Fibroblast of lung (primary cell): ENCODE measurements around the gene ECHS1. TPM values are rescaled to one million over a fixed set of nuclear protein-coding genes. Genes with fewer than 3 reads are reported as not detected.
A peak's percentile ranks its signal among the peaks of the same experiment; 100 is the strongest.
"Not testable (repeated sequence)": the region's sequence is repeated elsewhere in the genome, so short reads cannot be mapped to it uniquely, and the experiment has no call there.

Experiments
- DNase-seq, 2 donors: peaks; one replicate each; pipeline versions ENCODE4 v3.0.0 to v3.0.0-alpha.2; 2010; ENCODE audit warnings: low read depth in 2 of 2
- H2AFZ ChIP-seq: 2 replicates; pipeline ENCODE4 v1.5.1; 2012; ENCODE audit warnings: low read length, control low read depth, inconsistent platforms
- H3K27ac ChIP-seq: 2 replicates; pipeline ENCODE4 v1.5.1; 2011; ENCODE audit warnings: low read length, control low read depth; ENCODE audit not compliant: insufficient read depth
- H3K27me3 ChIP-seq: 2 replicates; pipeline ENCODE4 v1.5.1; 2011; ENCODE audit warnings: mild to moderate bottlenecking, low read length; ENCODE audit not compliant: control insufficient read depth, insufficient read depth
- H3K36me3 ChIP-seq: 2 replicates; pipeline ENCODE4 v1.5.1; 2011; ENCODE audit warnings: low read length; ENCODE audit not compliant: control insufficient read depth, insufficient read depth
- H3K4me1 ChIP-seq: 2 replicates; pipeline ENCODE4 v1.5.1; 2011; ENCODE audit warnings: low read length; ENCODE audit not compliant: control insufficient read depth, insufficient read depth; ENCODE audit errors: extremely low read depth
- H3K4me2 ChIP-seq: 2 replicates; pipeline ENCODE4 v1.5.1; 2011; ENCODE audit warnings: low read length, control low read depth; ENCODE audit not compliant: insufficient read depth; ENCODE audit errors: extremely low read depth
- H3K4me3 ChIP-seq, 4 experiments: fragments of 200-600 bp in 1 of 4; sonication (generic) in 1 of 4; replicated peaks in 1 of 4; 2 replicates each; pipeline ENCODE4 v1.5.1; 2011 to 2016; ENCODE audit warnings: low read length in 4 of 4, low read depth in 3 of 4, mild to moderate bottlenecking in 3 of 4, control low read depth in 2 of 4, inconsistent platforms in 1 of 4, mixed read lengths in 1 of 4; ENCODE audit not compliant: insufficient read depth in 1 of 4; ENCODE audit errors: control extremely low read depth in 1 of 4
- H3K79me2 ChIP-seq: 2 replicates; pipeline ENCODE4 v1.5.1; 2012; ENCODE audit warnings: mild to moderate bottlenecking, low read length, inconsistent platforms; ENCODE audit not compliant: control insufficient read depth, insufficient read depth
- H3K9ac ChIP-seq: 2 replicates; pipeline ENCODE4 v1.5.1; 2011; ENCODE audit warnings: mild to moderate bottlenecking, low read length, control low read depth; ENCODE audit not compliant: insufficient read depth
- H3K9me3 ChIP-seq: 2 replicates; pipeline ENCODE4 v1.5.1; 2012; ENCODE audit warnings: low read depth, low read length; ENCODE audit not compliant: control insufficient read depth, insufficient read depth
- H4K20me1 ChIP-seq: 2 replicates; pipeline ENCODE4 v1.5.1; 2011; ENCODE audit warnings: low read length; ENCODE audit not compliant: control insufficient read depth, insufficient read depth; ENCODE audit errors: extremely low read depth
- CTCF ChIP-seq, 2 donors: IDR thresholded peaks in 1 of 2; conservative IDR thresholded peaks in 1 of 2; 1 replicate in 1 of 2; 2 replicates in 1 of 2; pipeline ENCODE4 v1.5.1; 2011 to 2012; ENCODE audit warnings: low read length in 2 of 2, control low read depth in 1 of 2, inconsistent platforms in 1 of 2, low read depth in 1 of 2, mild to moderate bottlenecking in 1 of 2
- EZH2 ChIP-seq: IDR thresholded peaks from 2 replicates; pipeline ENCODE4 v1.5.1; 2012; ENCODE audit warnings: low read length, control low read depth, mild to moderate bottlenecking; ENCODE audit errors: missing control alignments
- polyA plus RNA-seq, 2 donors: library from polyadenylated mRNA; depleted of rRNA in 1 of 2; stranded (reverse) in 1 of 2; unstranded in 1 of 2; fragments of >200 nt; gene quantifications; 2 replicates each; pipeline ENCODE4 v1.2.1, GENCODE V29; 2011 to 2012; ENCODE audit warnings: missing spikeins in 1 of 2
- total RNA-seq: library from RNA; depleted of rRNA; stranded (reverse); fragments of >200 nt; gene quantifications from 2 replicates; pipeline ENCODE4 v1.2.1, GENCODE V29; 2014

Gene ECHS1
- total and polyA plus RNA-seq, 2 donors (not counting 1 experiment from before 2014, with no cell fraction given): 63.9 to 71.9 TPM

GRCh38 chr10:133324857-133325260 lies 48.3 kb downstream of the ECHS1 start:
- no peak for DNase-seq
- Histone ChIP-seq H3K9me3 (no peaks in the 10 kb centered on the region), H4K20me1 (no peaks in the 10 kb centered on the region), H3K36me3 (no peaks in the 10 kb centered on the region), H3K9ac (no peak overlapping the region), H3K27me3 (peaks cover 13% of the 10 kb centered on the region), H3K4me2 (peak overlapping the region; percentile 51), H3K4me1 (peaks cover 9% of the 10 kb centered on the region), H3K4me3 (peak overlapping the region in 1 of 4 experiments; percentile 50), H3K79me2 (no peaks in the 10 kb centered on the region), H3K27ac (no peak overlapping the region), H2AFZ (no peak overlapping the region)
- TF ChIP-seq CTCF (conservative IDR thresholded peaks at IDR 0.05 in 1 of 2, IDR thresholded peaks at IDR 0.05 in 1 of 2; ENCODE audit: low read depth in 1 of 2, low read length in 2 of 2) (no peak), EZH2 (no peak)

GRCh38 chr10:133324198-133324792 lies 48.9 kb downstream of the ECHS1 start:
- no peaks in the 10 kb centered on the region for H4K20me1 ChIP-seq
- H3K4me1 ChIP-seq: peaks cover 7% of the 10 kb centered on the region
- H3K36me3 ChIP-seq: no peaks in the 10 kb centered on the region
- no peak overlapping the region for H3K27ac ChIP-seq
- no peaks in the 10 kb centered on the region for H3K79me2 ChIP-seq
- H3K27me3 ChIP-seq: peaks cover 13% of the 10 kb centered on the region
- peak overlapping the region in 2 of 4 experiments; percentile 6 to 20 for H3K4me3 ChIP-seq
- H3K9me3 ChIP-seq: no peaks in the 10 kb centered on the region
- no peak overlapping the region for H3K9ac ChIP-seq
- peak overlapping the region; percentile 13 for H3K4me2 ChIP-seq
- no peak overlapping the region for H2AFZ ChIP-seq
- TF ChIP-seq CTCF (conservative IDR thresholded peaks at IDR 0.05 in 1 of 2, IDR thresholded peaks at IDR 0.05 in 1 of 2; ENCODE audit: low read depth in 1 of 2, low read length in 2 of 2): no peak
- no peak for TF ChIP-seq EZH2
- DNase-seq: peak; percentile 58 to 82

- not testable (repeated sequence) for H3K9ac ChIP-seq, H3K9me3 ChIP-seq, H3K4me2 ChIP-seq, DNase-seq, H3K4me3 ChIP-seq, H4K20me1 ChIP-seq, H3K79me2 ChIP-seq, H2AFZ ChIP-seq, H3K27ac ChIP-seq, H3K36me3 ChIP-seq, H3K4me1 ChIP-seq
- peaks cover 13% of the 10 kb centered on the region for H3K27me3 ChIP-seq
Measured at GRCh38 chr10:133322064-133322709, 51.0 kb downstream of the ECHS1 start.

GRCh38 chr10:133320852-133321422 lies 52.2 kb downstream of the ECHS1 start:
- H3K27ac ChIP-seq, H3K79me2 ChIP-seq, H3K9me3 ChIP-seq, H2AFZ ChIP-seq, H3K4me2 ChIP-seq, H3K4me1 ChIP-seq, H3K4me3 ChIP-seq, H3K27me3 ChIP-seq, H4K20me1 ChIP-seq, H3K36me3 ChIP-seq, H3K9ac ChIP-seq, DNase-seq: not testable (repeated sequence)
